HEK293T (cell line): ENCODE data around the gene HSPE1.

Experiments
- CTCF ChIA-PET: fragments of 350-600 bp; formaldehyde crosslinking; extraction: SDS; loops from one replicate; lab custom pipeline; 2021; ENCODE audit warnings: antibody characterized with exemption, inconsistent platforms; lab: Yijun Ruan, JAX
- POLR2A ChIA-PET: fragments of 350-600 bp; formaldehyde crosslinking; extraction: SDS; loops from one replicate; lab custom pipeline; 2020; ENCODE audit warnings: antibody characterized with exemption, inconsistent platforms; lab: Yijun Ruan, JAX
- DNase-seq: peaks from one replicate; pipeline ENCODE4 v3.0.0; 2012; ENCODE audit warnings: mixed read lengths; ENCODE audit errors: extremely low spot score
- ARNT ChIP-seq: fragments of 450-650 bp; IDR thresholded peaks from 2 replicates; pipeline ENCODE4 v1.6.1; 2017; ENCODE audit warnings: mild to moderate bottlenecking
- BHLHE40 ChIP-seq: fragments of 450-650 bp; IDR thresholded peaks from 2 replicates; pipeline ENCODE4 v1.6.1; 2016; ENCODE audit warnings: mild to moderate bottlenecking, moderate library complexity, borderline replicate concordance
- CTBP1 ChIP-seq: fragments of 450-650 bp; IDR thresholded peaks from 2 replicates; pipeline ENCODE4 v1.6.1; 2016; ENCODE audit warnings: borderline replicate concordance
- ELF4 ChIP-seq: fragments of 450-650 bp; IDR thresholded peaks from 2 replicates; pipeline ENCODE4 v1.6.1; 2017; ENCODE audit warnings: antibody characterized with exemption
- FOXA1 ChIP-seq: fragments of 450-650 bp; IDR thresholded peaks from 2 replicates; pipeline ENCODE4 v1.6.1; 2016; ENCODE audit warnings: mild to moderate bottlenecking
- FOXK2 ChIP-seq: fragments of 450-650 bp; IDR thresholded peaks from 2 replicates; pipeline ENCODE4 v1.6.1; 2016; ENCODE audit warnings: mild to moderate bottlenecking
- FOXM1 ChIP-seq: fragments of 450-650 bp; IDR thresholded peaks from 2 replicates; pipeline ENCODE4 v1.6.1; 2017; ENCODE audit warnings: mild to moderate bottlenecking, borderline replicate concordance
- HDGF ChIP-seq: fragments of 450-650 bp; IDR thresholded peaks from 2 replicates; pipeline ENCODE4 v1.6.1; 2017; ENCODE audit warnings: antibody characterized with exemption, borderline replicate concordance
- L3MBTL2 ChIP-seq: fragments of 450-650 bp; conservative IDR thresholded peaks from 2 replicates; pipeline ENCODE4 v1.6.1; 2016; ENCODE audit warnings: mild to moderate bottlenecking
- LEF1 ChIP-seq: fragments of 450-650 bp; IDR thresholded peaks from 2 replicates; pipeline ENCODE4 v1.6.1; 2017; ENCODE audit warnings: mild to moderate bottlenecking, borderline replicate concordance
- NFRKB ChIP-seq: fragments of 450-650 bp; IDR thresholded peaks from 2 replicates; pipeline ENCODE4 v1.6.1; 2016; ENCODE audit warnings: mild to moderate bottlenecking, moderate library complexity
- PKNOX1 ChIP-seq: fragments of 450-650 bp; IDR thresholded peaks from 2 replicates; pipeline ENCODE4 v1.6.1; 2016
- SP1 ChIP-seq: fragments of 450-650 bp; IDR thresholded peaks from 2 replicates; pipeline ENCODE4 v1.6.1; 2017
- SUZ12 ChIP-seq: fragments of 450-650 bp; IDR thresholded peaks from 2 replicates; pipeline ENCODE4 v1.6.1; 2016; ENCODE audit warnings: mild to moderate bottlenecking
- TARDBP ChIP-seq: fragments of 450-650 bp; IDR thresholded peaks from 2 replicates; pipeline ENCODE4 v1.6.1; 2016
- ZNF384 ChIP-seq: fragments of 450-650 bp; IDR thresholded peaks from 2 replicates; pipeline ENCODE4 v1.6.1; 2016

Gene HSPE1

GRCh38 chr2:197453123-197453913, 46.9 kb upstream of the HSPE1 start, which contains the start of gene COQ10B:
COQ10B (plus strand) TSS chr2:197453552; CDS start chr2:197453561, 9 bp downstream.
- ChIA-PET CTCF (interaction anchor here (0.5 to 0.6 kb wide), 2 partner anchors 361 to 763 kb away, joined by 4 to 7 read pairs; no protein-coding TSS in a partner anchor), POLR2A (interaction anchor here (0.7 to 5.9 kb wide), 12 partner anchors 11 to 253 kb away, joined by 3 to 56 read pairs (median 5); partner anchors contain the start of genes HSPD1, HSPE1, MOB4 and SF3B1)
- peak; percentile 95 for DNase-seq
- no peak for TF ChIP-seq CTBP1
- no peak for TF ChIP-seq LEF1
- TF ChIP-seq ARNT = no peak
- TF ChIP-seq ELF4 = peak; percentile 86
- no peak for TF ChIP-seq TARDBP
- TF ChIP-seq FOXM1 = no peak
- peak; percentile 70 for TF ChIP-seq L3MBTL2
- TF ChIP-seq FOXA1 = no peak
- TF ChIP-seq SUZ12 = no peak
- TF ChIP-seq FOXK2 = no peak
- TF ChIP-seq HDGF = peak; percentile 89; the same call in 1 of the 2 replicates
- TF ChIP-seq PKNOX1 = peak; percentile 90
- TF ChIP-seq BHLHE40 = no peak

- ChIA-PET POLR2A (interaction anchor here (1.2 to 5.9 kb wide), 6 partner anchors 10 to 62 kb away, joined by 5 to 56 read pairs (median 10); partner anchors contain the start of genes HSPD1, HSPE1, MOB4 and SF3B1), CTCF (no interaction called here)
- TF ChIP-seq LEF1 (no peak), ARNT (no peak), FOXM1 (no peak), SUZ12 (no peak), SP1 (no peak), PKNOX1 (no peak), FOXA1 (no peak), TARDBP (no peak), NFRKB (no peak), ELF4 (no peak; the same call in none of the 2 replicates)
- peak; percentile 65 for DNase-seq
Observed at GRCh38 chr2:197453914-197454398, 46.2 kb upstream of the HSPE1 start.

GRCh38 chr2:197454923-197455322, 45.3 kb upstream of the HSPE1 start:
- ChIA-PET POLR2A (interaction anchor here (1.2 to 1.5 kb wide), 2 partner anchors 20 to 45 kb away, joined by 3 read pairs; partner anchors contain the start of genes HSPD1 and SF3B1), CTCF (no interaction called here)
- no peak for DNase-seq
- no peak for TF ChIP-seq ZNF384
- no peak for TF ChIP-seq PKNOX1
- TF ChIP-seq CTBP1 = no peak

- ChIA-PET POLR2A (interaction anchor here (0.5 to 1.5 kb wide), 3 partner anchors 20 to 112 kb away, joined by 3 read pairs; partner anchors contain the start of genes HSPD1 and SF3B1), CTCF (no interaction called here)
Observed at GRCh38 chr2:197455428-197455827, 44.8 kb upstream of the HSPE1 start.

GRCh38 chr2:197460649-197461048, 39.5 kb upstream of the HSPE1 start:
- ChIA-PET POLR2A (interaction anchor here (1.3 kb wide), 1 partner anchor 26 kb away, joined by 5 read pairs; the partner anchor contains the start of gene SF3B1), CTCF (interaction anchor here (0.5 kb wide), 1 partner anchor 141 kb away, joined by 7 read pairs; no protein-coding TSS in a partner anchor)
- TF ChIP-seq LEF1 = no peak
- TF ChIP-seq HDGF = no peak
- TF ChIP-seq TARDBP = no peak
- TF ChIP-seq ELF4 = no peak
- no peak for TF ChIP-seq FOXM1
- no peak for TF ChIP-seq SUZ12
- TF ChIP-seq CTBP1 = no peak
- no peak for TF ChIP-seq L3MBTL2
- no peak for TF ChIP-seq FOXK2
- no peak for TF ChIP-seq BHLHE40
- no peak for TF ChIP-seq FOXA1
- TF ChIP-seq NFRKB = no peak
- TF ChIP-seq ZNF384 = no peak
- DNase-seq = no peak

More at GRCh38 chr2:197455428-197455827, 44.8 kb upstream of the HSPE1 start:
- TF ChIP-seq ELF4 (no peak), L3MBTL2 (no peak)
- DNase-seq = no peak

GRCh38 chr2:197461057-197461456, 39.1 kb upstream of the HSPE1 start:
- no peak for TF ChIP-seq PKNOX1
- no peak for TF ChIP-seq LEF1
- TF ChIP-seq ZNF384 = no peak
- no peak for TF ChIP-seq HDGF
- TF ChIP-seq TARDBP = no peak
- TF ChIP-seq NFRKB = no peak
- no peak for TF ChIP-seq FOXM1
- TF ChIP-seq SUZ12 = no peak
- no peak for TF ChIP-seq FOXA1
- no peak for TF ChIP-seq ELF4
- TF ChIP-seq BHLHE40 = no peak
- no peak for TF ChIP-seq FOXK2
- no peak for TF ChIP-seq ARNT
- ChIA-PET POLR2A (interaction anchor here (1.3 kb wide), 1 partner anchor 26 kb away, joined by 5 read pairs; the partner anchor contains the start of gene SF3B1), CTCF (interaction anchor here (0.5 kb wide), 1 partner anchor 141 kb away, joined by 7 read pairs; no protein-coding TSS in a partner anchor)
- DNase-seq = no peak
